Measurements from ENCODE around the gene NFIA.

GRCh38 chr1:61091455-61091854 lies 9.1 kb downstream of the NFIA start:
- TF ChIP-seq CTCF (IDR thresholded peaks at IDR 0.05) (no peak), REST (IDR thresholded peaks at IDR 0.05; ENCODE audit: insufficient read depth in 1 of 2, low read depth in 2 of 2, low read length in 1 of 2) (no peak), TCF7L2 (IDR thresholded peaks at IDR 0.05; ENCODE audit: low read depth, low read length) (no peak), POLR2AphosphoS5 (IDR thresholded peaks at IDR 0.05; ENCODE audit: low read depth, low read length) (no peak), SIN3A (IDR thresholded peaks at IDR 0.05; ENCODE audit: borderline replicate concordance, insufficient read depth, low read depth, low read length) (no peak)

Measured in Panc1 (cell line).